ENCODE results near the gene THRA. TPM values are rescaled to one million over a fixed set of nuclear protein-coding genes. Genes with fewer than 3 reads are reported as not detected.

Gene THRA
- total and polyA plus RNA-seq, 9 of the 15 experiments (the other 6 are each of a cell fraction or from before 2014, with no cell fraction given): 0.34 to 23.4 (median 12.7) TPM

DNA sequence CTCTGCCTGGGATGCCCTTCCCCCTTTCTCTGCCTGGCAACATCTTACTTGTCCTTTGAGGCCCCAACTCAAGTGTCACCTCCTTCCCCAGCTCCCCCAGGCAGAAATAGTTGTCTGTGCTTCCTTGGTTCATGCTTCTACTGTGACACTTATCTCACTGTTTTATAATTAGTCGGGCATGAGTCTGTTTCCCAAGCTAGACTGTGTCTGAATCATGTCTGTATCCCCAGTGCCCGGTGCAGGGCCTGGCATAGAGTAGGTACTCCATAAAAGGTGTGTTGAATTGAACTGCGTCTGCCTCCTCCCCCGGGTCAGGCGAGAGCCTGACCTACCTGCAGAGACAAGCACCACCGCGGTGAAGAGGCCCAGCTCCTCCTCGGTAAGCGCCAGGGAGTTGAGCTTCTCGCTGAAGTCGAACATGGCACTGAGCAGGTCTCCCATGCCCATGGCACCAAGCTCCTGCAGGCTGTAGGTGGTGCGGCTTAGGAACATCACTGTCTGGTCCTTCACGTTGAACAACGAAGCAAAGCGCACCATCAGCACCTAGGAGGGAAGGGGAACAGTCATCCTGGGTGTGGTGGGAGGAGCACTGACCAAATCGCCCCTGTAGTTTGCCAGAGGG is 30.9 kb downstream of the THRA start:
- ATAC-seq (no peak), FAIRE-seq (peak; percentile 6), DNase-seq (ENCODE audit: extremely low read depth in 1 of 4, low spot score in 3 of 4) (no peak)
- H3K36me3 ChIP-seq (ENCODE audit: control insufficient read depth, insufficient read depth, low read length): peaks cover 82% of the 10 kb centered on the region; the same call in 2 of the 3 replicates
- 85% methylated on average over 12 of the region's 16 CpGs for WGBS (ENCODE audit: insufficient coverage, low coverage, missing lambda C conversion rate)
- TF ChIP-seq, protein P1, sequence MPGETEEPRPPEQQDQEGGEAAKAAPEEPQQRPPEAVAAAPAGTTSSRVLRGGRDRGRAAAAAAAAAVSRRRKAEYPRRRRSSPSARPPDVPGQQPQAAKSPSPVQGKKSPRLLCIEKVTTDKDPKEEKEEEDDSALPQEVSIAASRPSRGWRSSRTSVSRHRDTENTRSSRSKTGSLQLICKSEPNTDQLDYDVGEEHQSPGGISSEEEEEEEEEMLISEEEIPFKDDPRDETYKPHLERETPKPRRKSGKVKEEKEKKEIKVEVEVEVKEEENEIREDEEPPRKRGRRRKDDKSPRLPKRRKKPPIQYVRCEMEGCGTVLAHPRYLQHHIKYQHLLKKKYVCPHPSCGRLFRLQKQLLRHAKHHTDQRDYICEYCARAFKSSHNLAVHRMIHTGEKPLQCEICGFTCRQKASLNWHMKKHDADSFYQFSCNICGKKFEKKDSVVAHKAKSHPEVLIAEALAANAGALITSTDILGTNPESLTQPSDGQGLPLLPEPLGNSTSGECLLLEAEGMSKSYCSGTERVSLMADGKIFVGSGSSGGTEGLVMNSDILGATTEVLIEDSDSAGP (CRISPR knock-in tag; IDR thresholded peaks at IDR 0.05): no peak
- TF ChIP-seq RFX5 (IDR thresholded peaks at IDR 0.05; ENCODE audit: low read depth, low read length): peak; percentile 38; the same call in 1 of the 2 replicates
- no peaks in the 10 kb centered on the region for H3K9me3 ChIP-seq (replicated peaks; ENCODE audit: control insufficient read depth, insufficient read depth, low read depth, low read length)
- peaks cover 14 to 44% of the 10 kb centered on the region in 2 experiments for H3K4me1 ChIP-seq (replicated peaks in 1 of 2; ENCODE audit: control insufficient read depth in 2 of 2, insufficient read depth in 2 of 2, low read length in 2 of 2)
- H3K27me3 ChIP-seq (ENCODE audit: control insufficient read depth in 2 of 2, insufficient read depth in 2 of 2, low read length in 2 of 2): no peaks in the 10 kb centered on the region
- H3K4me2 ChIP-seq (ENCODE audit: insufficient read depth, low read length): no peak overlapping the region
- ChIA-PET CTCF (ENCODE audit: low intra/inter-chr PET ratio) (no interaction called here), POLR2A (interaction anchor here (0.6 to 2.2 kb wide), 7 partner anchors 11 to 406 kb away, joined by 3 to 9 read pairs (median 5); partner anchors contain the start of gene PGAP3)
- no peak overlapping the region for H3K4me3 ChIP-seq
- no peak overlapping the region for H3K27ac ChIP-seq (ENCODE audit: extremely low read depth, low read depth, low read length)
- intact Hi-C loops (cut with micrococcal nuclease) (no loop called here), in situ Hi-C loops (cut with MboI) (no loop called here)
- peaks cover 15% of the 10 kb centered on the region for H3K79me2 ChIP-seq (ENCODE audit: control insufficient read depth, insufficient read depth, low read length)
- H3K9me1 ChIP-seq (ENCODE audit: control insufficient read depth, insufficient read depth, low read length): peaks cover 4% of the 10 kb centered on the region
- no peaks in the 10 kb centered on the region for H4K20me1 ChIP-seq (replicated peaks; ENCODE audit: control insufficient read depth, insufficient read depth, low read length)
- H2AFZ ChIP-seq (ENCODE audit: low read depth, low read length): no peak overlapping the region
- H3K9ac ChIP-seq (ENCODE audit: insufficient read depth in 1 of 2, low read depth in 2 of 2, low read length in 2 of 2): no peak overlapping the region
- no TSS peak for BruUV-seq (replicated peaks)

DNA sequence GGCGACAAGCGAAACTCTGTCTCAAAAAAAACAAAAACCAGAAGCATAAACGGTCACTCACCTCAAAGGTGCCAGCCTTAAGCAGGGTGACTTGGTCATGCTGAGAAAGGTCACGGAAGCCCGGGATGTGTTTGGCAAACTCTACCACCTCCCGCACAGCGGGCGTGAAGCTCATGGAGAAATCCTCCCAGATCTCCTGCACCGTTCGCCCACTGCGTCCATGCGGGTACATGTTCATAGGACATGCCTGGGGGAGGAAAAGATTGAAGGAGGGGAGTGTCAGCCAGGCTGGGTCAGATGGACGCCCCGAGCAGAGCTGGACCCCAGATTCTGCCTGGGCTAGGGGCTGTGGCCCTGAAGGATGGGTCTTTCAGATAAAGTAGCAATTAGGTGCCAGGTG is 32.1 kb downstream of the THRA start:
- ChIA-PET CTCF (ENCODE audit: low intra/inter-chr PET ratio) (no interaction called here), POLR2A (interaction anchor here (1.8 kb wide), 1 partner anchor 29 kb away, joined by 9 read pairs; no protein-coding TSS in a partner anchor)
- H3K4me1 ChIP-seq (replicated peaks in 1 of 2; ENCODE audit: control insufficient read depth in 2 of 2, insufficient read depth in 2 of 2, low read length in 2 of 2): peaks cover 21 to 48% of the 10 kb centered on the region in 2 experiments
- no peak overlapping the region for H3K9ac ChIP-seq (ENCODE audit: insufficient read depth in 1 of 2, low read depth in 2 of 2, low read length in 2 of 2)
- DNase-seq (ENCODE audit: extremely low read depth in 1 of 4, low spot score in 3 of 4) (no peak), ATAC-seq (no peak), FAIRE-seq (no peak)
- H3K9me3 ChIP-seq (replicated peaks; ENCODE audit: control insufficient read depth, insufficient read depth, low read depth, low read length): no peaks in the 10 kb centered on the region
- H2AFZ ChIP-seq (ENCODE audit: low read depth, low read length): no peak overlapping the region
- H3K4me2 ChIP-seq (ENCODE audit: insufficient read depth, low read length): no peak overlapping the region
- no peak overlapping the region for H3K27ac ChIP-seq (ENCODE audit: extremely low read depth, low read depth, low read length)
- BruUV-seq (replicated peaks): no TSS peak
- peaks cover 23% of the 10 kb centered on the region for H3K79me2 ChIP-seq (ENCODE audit: control insufficient read depth, insufficient read depth, low read length)
- intact Hi-C loops (cut with micrococcal nuclease) (no loop called here), in situ Hi-C loops (cut with MboI) (no loop called here)
- 91% methylated on average over 12 of the region's 14 CpGs for WGBS (ENCODE audit: insufficient coverage, low coverage, missing lambda C conversion rate)
- no peaks in the 10 kb centered on the region for H3K27me3 ChIP-seq (ENCODE audit: control insufficient read depth in 2 of 2, insufficient read depth in 2 of 2, low read length in 2 of 2)
- H3K4me3 ChIP-seq: no peak overlapping the region
- H3K36me3 ChIP-seq (ENCODE audit: control insufficient read depth, insufficient read depth, low read length): peaks cover 73% of the 10 kb centered on the region; the same call in 2 of the 3 replicates
- H3K9me1 ChIP-seq (ENCODE audit: control insufficient read depth, insufficient read depth, low read length): peaks cover 4% of the 10 kb centered on the region
- TF ChIP-seq, protein P2, sequence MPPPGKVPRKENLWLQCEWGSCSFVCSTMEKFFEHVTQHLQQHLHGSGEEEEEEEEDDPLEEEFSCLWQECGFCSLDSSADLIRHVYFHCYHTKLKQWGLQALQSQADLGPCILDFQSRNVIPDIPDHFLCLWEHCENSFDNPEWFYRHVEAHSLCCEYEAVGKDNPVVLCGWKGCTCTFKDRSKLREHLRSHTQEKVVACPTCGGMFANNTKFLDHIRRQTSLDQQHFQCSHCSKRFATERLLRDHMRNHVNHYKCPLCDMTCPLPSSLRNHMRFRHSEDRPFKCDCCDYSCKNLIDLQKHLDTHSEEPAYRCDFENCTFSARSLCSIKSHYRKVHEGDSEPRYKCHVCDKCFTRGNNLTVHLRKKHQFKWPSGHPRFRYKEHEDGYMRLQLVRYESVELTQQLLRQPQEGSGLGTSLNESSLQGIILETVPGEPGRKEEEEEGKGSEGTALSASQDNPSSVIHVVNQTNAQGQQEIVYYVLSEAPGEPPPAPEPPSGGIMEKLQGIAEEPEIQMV (tag; conservative IDR thresholded peaks at IDR 0.05; ENCODE audit: low read depth): no peak
- TF ChIP-seq POLR2AphosphoS2 (IDR thresholded peaks at IDR 0.05; ENCODE audit: low read length): 0 out of 2 replicates have a peak, but pooled peaks have one; percentile 33
- TF ChIP-seq, protein P3, sequence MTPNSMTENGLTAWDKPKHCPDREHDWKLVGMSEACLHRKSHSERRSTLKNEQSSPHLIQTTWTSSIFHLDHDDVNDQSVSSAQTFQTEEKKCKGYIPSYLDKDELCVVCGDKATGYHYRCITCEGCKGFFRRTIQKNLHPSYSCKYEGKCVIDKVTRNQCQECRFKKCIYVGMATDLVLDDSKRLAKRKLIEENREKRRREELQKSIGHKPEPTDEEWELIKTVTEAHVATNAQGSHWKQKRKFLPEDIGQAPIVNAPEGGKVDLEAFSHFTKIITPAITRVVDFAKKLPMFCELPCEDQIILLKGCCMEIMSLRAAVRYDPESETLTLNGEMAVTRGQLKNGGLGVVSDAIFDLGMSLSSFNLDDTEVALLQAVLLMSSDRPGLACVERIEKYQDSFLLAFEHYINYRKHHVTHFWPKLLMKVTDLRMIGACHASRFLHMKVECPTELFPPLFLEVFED (CRISPR knock-in tag; conservative IDR thresholded peaks at IDR 0.05): no peak
- H4K20me1 ChIP-seq (replicated peaks; ENCODE audit: control insufficient read depth, insufficient read depth, low read length): no peaks in the 10 kb centered on the region

All from K562 (cell line).